C4-2B (cell line): ENCODE results near the gene TJP1.
A peak's percentile ranks its signal among the peaks of the same experiment; 100 is the strongest.
"Not testable (repeated sequence)": the region's sequence is repeated elsewhere in the genome, so short reads cannot be mapped to it uniquely, and the experiment has no call there.

Source experiments
- H3K27ac ChIP-seq: fragments of 450-650 bp; 2 replicates; pipeline ENCODE4 v1.5.1; 2017
- CTCF ChIP-seq: fragments of 450-650 bp; conservative IDR thresholded peaks from 2 replicates; pipeline ENCODE4 v1.5.1; 2017; ENCODE audit warnings: mild to moderate bottlenecking
- ZFX ChIP-seq: fragments of 450-650 bp; IDR thresholded peaks from 2 replicates; pipeline ENCODE4 v1.6.1; 2017

The TJP1 gene

GRCh38 chr15:29773000-29773399 lies 49.3 kb downstream of the TJP1 start:
- TF ChIP-seq ZFX (no peak), CTCF (no peak)
- H3K27ac ChIP-seq, result no peak overlapping the region

DNA sequence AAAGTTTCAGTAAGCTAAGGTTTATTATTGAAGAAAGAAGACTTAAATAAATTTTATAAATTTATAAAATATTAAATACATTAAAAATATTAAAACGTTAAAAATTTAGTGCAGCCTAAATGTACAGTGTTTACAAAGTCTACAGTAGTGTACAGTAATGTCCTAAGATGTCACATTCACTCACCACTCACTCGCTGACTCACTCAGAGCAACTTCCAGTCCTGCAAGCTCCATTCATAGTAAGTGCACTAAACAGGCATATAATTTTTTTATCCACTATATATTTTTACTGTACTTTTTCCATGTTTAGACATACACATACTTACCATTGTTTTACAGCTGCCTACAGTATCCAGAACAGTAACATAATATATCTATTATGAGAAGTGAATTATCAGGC lies 51.5 kb downstream of the TJP1 start:
- no peak overlapping the region for H3K27ac ChIP-seq
- TF ChIP-seq ZFX, result no peak

GRCh38 chr15:29765898-29766527 lies 56.3 kb downstream of the TJP1 start:
- no peak for TF ChIP-seq CTCF
- no peak for TF ChIP-seq ZFX
- H3K27ac ChIP-seq, result no peak overlapping the region

- H3K27ac ChIP-seq, result no peak overlapping the region
- no peak for TF ChIP-seq ZFX
- TF ChIP-seq CTCF, result no peak
Measured at GRCh38 chr15:29765234-29765841, 56.9 kb downstream of the TJP1 start.

DNA sequence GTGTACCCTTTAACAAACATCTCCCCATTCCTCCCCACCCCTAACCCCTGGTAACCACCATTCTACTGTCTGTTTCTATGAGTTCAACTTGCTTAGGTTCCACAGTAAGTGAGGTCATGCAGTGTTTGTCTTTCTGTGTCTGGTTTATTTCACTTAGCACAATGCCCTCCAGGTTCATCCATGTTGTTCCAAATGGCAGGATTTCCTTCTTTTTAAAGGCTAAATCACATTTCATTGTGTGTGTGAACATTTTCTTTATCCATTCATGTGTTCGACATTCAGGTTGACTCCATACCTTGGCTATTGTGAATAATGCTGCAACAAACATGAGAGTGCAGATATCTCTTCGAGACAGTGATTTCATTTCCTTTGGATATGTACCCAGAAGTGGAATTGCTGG lies 62.7 kb downstream of the TJP1 start:
- H3K27ac ChIP-seq, result no peak overlapping the region
- no peak for TF ChIP-seq CTCF
- TF ChIP-seq ZFX, result no peak

DNA sequence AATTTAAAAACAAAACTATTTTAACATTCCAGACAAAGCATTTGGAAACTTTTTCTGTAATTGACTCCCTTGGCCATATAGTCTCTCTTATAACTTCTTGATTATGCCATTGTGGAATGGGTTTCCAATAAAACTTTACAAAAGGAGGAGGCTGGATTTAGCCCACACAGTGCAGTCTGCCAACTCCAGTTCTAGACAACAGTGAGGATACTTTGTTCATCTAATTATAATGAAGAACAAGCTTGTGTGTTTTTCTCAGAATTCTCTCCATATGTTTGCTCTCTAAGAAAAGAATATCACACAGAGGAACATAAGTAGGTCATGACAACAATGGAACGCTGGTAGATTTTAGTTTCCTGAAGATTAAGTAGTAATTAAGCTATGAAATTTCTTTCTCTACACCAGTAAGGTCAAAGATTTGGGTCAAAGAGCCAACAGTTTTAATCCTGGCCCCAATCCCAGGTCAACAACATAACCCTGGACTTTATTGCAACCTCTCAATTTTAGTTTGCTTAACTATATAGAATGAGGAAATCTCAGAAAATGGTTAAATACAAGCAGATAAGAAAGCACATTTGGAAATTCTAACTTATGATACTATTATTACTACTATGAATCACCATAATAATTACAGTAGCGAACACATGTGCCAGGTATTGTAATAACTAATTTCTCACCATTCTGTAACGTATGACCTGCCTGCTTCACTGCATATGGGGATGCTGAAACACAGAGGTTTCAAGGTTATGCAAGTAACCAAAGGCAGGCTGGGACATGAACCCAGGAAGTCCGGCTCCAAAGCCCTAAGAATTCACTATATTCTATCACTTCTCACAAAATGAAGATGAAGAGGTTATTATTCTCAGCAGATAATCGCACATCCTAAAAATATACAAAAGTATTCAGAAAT lies 65.7 kb downstream of the TJP1 start:
- peak overlapping the region; percentile 51; the same call in 1 of the 2 replicates for H3K27ac ChIP-seq
- TF ChIP-seq ZFX (no peak), CTCF (no peak)

- not testable (repeated sequence) for H3K27ac ChIP-seq
Measured at GRCh38 chr15:29754009-29754408, 68.3 kb downstream of the TJP1 start.

- H3K27ac ChIP-seq, result no peak overlapping the region
- TF ChIP-seq CTCF, result no peak
- no peak for TF ChIP-seq ZFX
Measured at GRCh38 chr15:29753506-29753905, 68.8 kb downstream of the TJP1 start.
